HG02884 (cell line): ENCODE data around the gene SAE1.

ENCODE experiments used
- ATAC-seq: cut with Tn5 transposase; IDR thresholded peaks from one replicate; pipeline ENCODE4 v1.9.1; 2021; ENCODE audit warnings: mild to moderate bottlenecking, moderate library complexity; ENCODE audit not compliant: unreplicated experiment

SAE1 gene

GRCh38 chr19:47258895-47259555 lies 128.4 kb downstream of the SAE1 start:
- ATAC-seq = no peak
